ENCODE results near the gene CACNA1G. TPM values are rescaled to one million over a fixed set of nuclear protein-coding genes. Genes with fewer than 3 reads are reported as not detected.

The CACNA1G gene
- total RNA-seq, 6 experiments from 2014 or later = not detected

DNA sequence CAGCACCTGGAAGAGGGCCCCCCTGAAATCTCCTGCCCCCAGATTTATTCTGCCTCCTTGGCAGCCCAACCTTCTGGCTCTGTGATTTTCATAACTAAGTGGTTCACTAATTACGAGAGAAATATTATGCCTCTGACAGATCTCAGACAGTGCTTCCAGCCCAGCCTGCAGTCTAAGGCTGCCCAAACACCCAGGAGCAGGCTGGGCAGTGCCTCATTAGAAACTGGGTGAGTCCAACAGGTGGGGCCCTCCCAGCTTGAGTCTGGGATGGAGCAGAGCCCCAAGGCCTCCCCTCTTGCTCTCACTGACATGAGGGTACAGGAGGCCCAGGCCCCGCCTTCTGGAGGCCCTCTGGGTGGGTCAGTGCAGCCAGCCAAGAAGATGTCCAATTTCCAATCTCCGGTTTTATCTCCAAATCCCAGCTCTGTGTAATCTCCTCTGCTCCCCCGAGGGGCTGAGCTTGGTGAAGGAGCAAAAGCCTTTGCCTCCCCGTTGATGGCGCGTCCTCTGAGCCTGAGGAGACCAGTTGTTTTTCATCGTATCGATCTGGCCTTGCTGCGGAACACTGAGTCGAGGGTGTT lies 54.0 kb downstream of the CACNA1G start:
- H3K4me1 ChIP-seq = no peaks in the 10 kb centered on the region
- intact Hi-C loops (cut with DNase I) = loop anchor here (5.0 kb wide), 2 partner anchors 47 to 62 kb away; no protein-coding TSS in a partner anchor
- H3K9me3 ChIP-seq = no peaks in the 10 kb centered on the region
- TF ChIP-seq CTCF (IDR thresholded peaks at IDR 0.05) = no peak
- no peak for TF ChIP-seq POLR2A (IDR thresholded peaks at IDR 0.05)
- 73% methylated on average over 4 of the region's 11 CpGs for WGBS (ENCODE audit: insufficient coverage, low coverage, low lambda C conversion rate, missing lambda C conversion rate)
- H3K4me3 ChIP-seq = no peak overlapping the region
- H3K27me3 ChIP-seq = no peaks in the 10 kb centered on the region
- no peak for DNase-seq
- no peak for ATAC-seq
- H3K27ac ChIP-seq = no peak overlapping the region
- H3K36me3 ChIP-seq = no peaks in the 10 kb centered on the region

DNA sequence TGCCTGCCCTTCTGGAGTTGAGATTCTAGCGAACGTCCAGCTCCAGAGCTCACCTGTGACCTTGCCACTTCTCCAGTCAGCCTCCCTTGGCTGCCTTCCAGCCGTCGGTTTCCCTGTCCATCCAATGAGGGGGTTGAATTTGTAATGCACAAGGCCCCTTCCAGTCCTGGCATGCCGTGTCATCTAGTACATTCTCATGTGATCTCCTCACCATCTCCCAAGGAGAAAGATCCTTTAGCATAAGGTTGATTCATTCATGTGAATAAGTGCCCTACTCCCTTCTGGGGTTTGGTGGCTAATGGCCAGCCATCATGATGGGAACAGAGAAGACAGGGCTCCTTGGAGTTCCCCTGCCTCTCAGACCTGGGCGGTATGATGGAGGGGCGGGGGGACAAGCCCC lies 55.3 kb downstream of the CACNA1G start:
- Histone ChIP-seq H3K4me1 (no peaks in the 10 kb centered on the region), H3K27ac (no peak overlapping the region), H3K36me3 (no peaks in the 10 kb centered on the region), H3K9me3 (no peaks in the 10 kb centered on the region), H3K4me3 (no peak overlapping the region), H3K27me3 (no peaks in the 10 kb centered on the region)
- intact Hi-C loops (cut with DNase I) = loop anchor here (5.0 kb wide), 2 partner anchors 49 to 64 kb away; no protein-coding TSS in a partner anchor
- DNase-seq = no peak
- WGBS (ENCODE audit: insufficient coverage, low coverage, low lambda C conversion rate, missing lambda C conversion rate) = 65% methylated on average over 4 of the region's 7 CpGs
- no peak for TF ChIP-seq CTCF (IDR thresholded peaks at IDR 0.05)
- TF ChIP-seq POLR2A (IDR thresholded peaks at IDR 0.05) = no peak
- no peak for ATAC-seq

DNA sequence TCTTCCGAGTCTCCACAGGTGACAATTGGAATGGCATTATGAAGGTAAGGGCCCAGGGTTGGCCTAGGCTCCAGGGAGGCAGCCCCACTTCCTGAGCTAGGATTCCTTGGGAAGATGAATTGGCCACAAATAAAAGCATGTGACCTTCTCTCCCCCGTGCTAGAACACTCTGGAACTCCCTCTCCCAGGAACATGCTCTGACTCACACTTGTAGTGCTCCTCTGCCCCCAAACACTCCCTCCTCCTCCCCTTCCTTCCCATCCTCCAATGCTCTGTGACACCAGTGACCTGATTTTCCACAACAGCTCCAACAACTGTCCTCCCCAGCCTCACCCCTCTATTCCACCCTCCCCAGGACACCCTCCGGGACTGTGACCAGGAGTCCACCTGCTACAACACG lies 57.8 kb downstream of the CACNA1G start:
- intact Hi-C loops (cut with DNase I) = loop anchor here (5.0 kb wide), 2 partner anchors 51 to 66 kb away; no protein-coding TSS in a partner anchor
- 100% methylated on average over 1 of the region's 4 CpGs for WGBS (ENCODE audit: insufficient coverage, low coverage, low lambda C conversion rate, missing lambda C conversion rate)
- Histone ChIP-seq H3K4me3 (no peak overlapping the region), H3K27ac (no peak overlapping the region), H3K36me3 (no peaks in the 10 kb centered on the region), H3K27me3 (no peaks in the 10 kb centered on the region), H3K9me3 (no peaks in the 10 kb centered on the region), H3K4me1 (no peaks in the 10 kb centered on the region)
- ATAC-seq = no peak
- DNase-seq = no peak
- no peak for TF ChIP-seq CTCF (IDR thresholded peaks at IDR 0.05)
- no peak for TF ChIP-seq POLR2A (IDR thresholded peaks at IDR 0.05)

- intact Hi-C loops (cut with DNase I) = loop anchor here (5.0 kb wide), 2 partner anchors 52 to 67 kb away; no protein-coding TSS in a partner anchor
Measured at GRCh38 chr17:50618941-50619340, 58.4 kb downstream of the CACNA1G start.

More at GRCh38 chr17:50618941-50619340, 58.4 kb downstream of the CACNA1G start:
- ATAC-seq (peak in 1 of 4 donors; percentile 24), DNase-seq (no peak)
- H3K4me1 ChIP-seq = no peaks in the 10 kb centered on the region
- no peaks in the 10 kb centered on the region for H3K27me3 ChIP-seq
- no peak overlapping the region for H3K4me3 ChIP-seq
- TF ChIP-seq CTCF (IDR thresholded peaks at IDR 0.05) (no peak), POLR2A (IDR thresholded peaks at IDR 0.05) (no peak)
- WGBS (ENCODE audit: insufficient coverage, low coverage, low lambda C conversion rate, missing lambda C conversion rate) = 29% methylated on average over 1 of the region's 11 CpGs
- no peaks in the 10 kb centered on the region for H3K36me3 ChIP-seq
- no peak overlapping the region for H3K27ac ChIP-seq
- no peaks in the 10 kb centered on the region for H3K9me3 ChIP-seq

Measured in right lobe of liver (tissue), 6 donors.